HG03045 (cell line): ENCODE results near the gene ME3.

Experiments used
- ATAC-seq: cut with Tn5 transposase; IDR thresholded peaks from one replicate; pipeline ENCODE4 v1.9.1; 2021; ENCODE audit warnings: mild to moderate bottlenecking, moderate library complexity; ENCODE audit not compliant: unreplicated experiment

Gene ME3

GRCh38 chr11:86672007-86672621 lies at the start of gene ME3:
Gene ME3, minus strand, starts transcription at chr11:86672616.
- no peak for ATAC-seq

- no peak for ATAC-seq
Observed at GRCh38 chr11:86722006-86722405, 49.6 kb upstream of the ME3 start.

- no peak for ATAC-seq
Observed at GRCh38 chr11:86720546-86720945, 48.1 kb upstream of the ME3 start.

- no peak for ATAC-seq
Observed at GRCh38 chr11:86719781-86720463, 47.5 kb upstream of the ME3 start.

- ATAC-seq, result no peak
Observed at GRCh38 chr11:86718999-86719398, 46.6 kb upstream of the ME3 start.

- no peak for ATAC-seq
Observed at GRCh38 chr11:86718521-86718920, 46.1 kb upstream of the ME3 start.

- no peak for ATAC-seq
Observed at GRCh38 chr11:86717817-86718501, 45.5 kb upstream of the ME3 start.

- no peak for ATAC-seq
Observed at GRCh38 chr11:86715611-86716010, 43.2 kb upstream of the ME3 start.

GRCh38 chr11:86713552-86713951 lies 41.1 kb upstream of the ME3 start:
- ATAC-seq, result no peak

- ATAC-seq, result no peak
Observed at GRCh38 chr11:86710936-86711335, 38.5 kb upstream of the ME3 start.

GRCh38 chr11:86708669-86709068 lies 36.3 kb upstream of the ME3 start:
- ATAC-seq, result no peak

GRCh38 chr11:86706338-86707131 lies 34.1 kb upstream of the ME3 start:
- ATAC-seq, result no peak

GRCh38 chr11:86704710-86705109 lies 32.3 kb upstream of the ME3 start:
- ATAC-seq, result no peak

GRCh38 chr11:86703987-86704386 lies 31.6 kb upstream of the ME3 start:
- no peak for ATAC-seq

- ATAC-seq, result no peak
Observed at GRCh38 chr11:86702220-86702983, 30.0 kb upstream of the ME3 start.

- no peak for ATAC-seq
Observed at GRCh38 chr11:86699040-86699791, 26.8 kb upstream of the ME3 start.

GRCh38 chr11:86698639-86699038 lies 26.2 kb upstream of the ME3 start:
- no peak for ATAC-seq

- no peak for ATAC-seq
Observed at GRCh38 chr11:86696451-86696850, 24.0 kb upstream of the ME3 start.

GRCh38 chr11:86696004-86696403 lies 23.6 kb upstream of the ME3 start:
- ATAC-seq, result no peak

GRCh38 chr11:86695373-86695772 lies 23.0 kb upstream of the ME3 start:
- no peak for ATAC-seq
